ENCODE data around the gene COMMD8. TPM values are rescaled to one million over a fixed set of nuclear protein-coding genes. Genes with fewer than 3 reads are reported as not detected.

The COMMD8 gene
- total RNA-seq, 1 experiment from 2014 or later = 10.9 TPM

DNA sequence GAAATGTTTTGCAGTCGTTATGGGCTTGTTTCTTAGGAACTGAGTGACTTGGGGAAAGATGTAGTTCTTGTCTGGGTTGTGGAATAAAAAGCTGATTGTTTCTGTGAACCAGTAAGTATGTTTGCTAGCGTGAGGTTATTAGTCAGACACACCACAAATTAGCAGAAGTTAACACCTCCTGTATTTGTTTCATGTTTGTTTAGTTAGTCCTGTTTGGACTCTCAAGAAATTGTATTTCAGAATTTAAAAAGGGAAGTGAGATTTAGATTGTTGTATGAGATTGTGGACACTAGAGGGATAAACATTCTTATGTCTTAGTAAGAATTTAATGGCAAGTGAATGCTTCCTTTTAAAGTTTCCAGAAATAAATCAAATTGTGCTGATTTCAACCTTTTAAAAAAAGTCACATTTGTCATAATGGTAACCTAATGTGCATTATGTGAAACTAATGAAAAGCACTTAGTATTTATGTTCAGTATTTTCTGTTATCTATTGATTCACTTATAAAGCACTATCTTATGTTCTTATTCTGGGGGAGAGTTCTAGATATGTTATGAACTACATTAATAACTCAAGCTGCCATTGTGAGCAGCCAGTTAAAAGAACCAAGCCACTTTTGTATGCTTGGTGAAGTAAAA is 47.1 kb upstream of the COMMD8 start:
- no peak overlapping the region for H4K91ac ChIP-seq (ENCODE audit: insufficient read length, low read depth, low read length)
- H2BK15ac ChIP-seq (ENCODE audit: low read depth, low read length) = no peak overlapping the region
- no peaks in the 10 kb centered on the region; a peak in 1 of 7 replicates for H3K36me3 Mint-ChIP-seq (ENCODE audit: insufficient read depth in 1 of 3, low read depth in 3 of 3)
- no CpG with 5 or more reads among the region's 2 CpGs for WGBS (ENCODE audit: extremely low coverage, insufficient read length, low lambda C conversion rate)
- H3K9me3 Mint-ChIP-seq = no peaks in the 10 kb centered on the region
- no peaks in the 10 kb centered on the region for H3K9me3 ChIP-seq (ENCODE audit: control insufficient read depth, low read depth, low read length)
- H3K4me2 ChIP-seq (ENCODE audit: insufficient read depth, insufficient read length, low read length) = no peak overlapping the region
- H3K4me1 Mint-ChIP-seq = peaks cover 13 to 14% of the 10 kb centered on the region in 2 experiments
- no peak for DNase-seq
- no peak overlapping the region for H3K4ac ChIP-seq (ENCODE audit: low read depth, low read length)
- H2AK5ac ChIP-seq (ENCODE audit: insufficient read length, low read length) = no peak overlapping the region
- no peak overlapping the region for H2BK5ac ChIP-seq (ENCODE audit: insufficient read length, low read length)
- no peaks in the 10 kb centered on the region for H3K27me3 ChIP-seq (ENCODE audit: insufficient read depth, low read length)
- no peaks in the 10 kb centered on the region for H3K23me2 ChIP-seq (ENCODE audit: insufficient read length, low read depth, low read length, poor library complexity, severe bottlenecking)
- H3K4me1 ChIP-seq (ENCODE audit: insufficient read depth, low read length) = no peaks in the 10 kb centered on the region
- no peak overlapping the region for H2BK12ac ChIP-seq (ENCODE audit: insufficient read length, low read depth, low read length)
- H4K8ac ChIP-seq (replicated peaks; ENCODE audit: insufficient read length, low read depth, low read length) = no peak overlapping the region
- no peak overlapping the region for H3K23ac ChIP-seq (ENCODE audit: insufficient read length, low read depth, low read length)
- TF ChIP-seq CTCF (conservative IDR thresholded peaks at IDR 0.05) = peak; percentile 17; the same call in 1 of the 3 replicates
- no peaks in the 10 kb centered on the region for H3K79me1 ChIP-seq (ENCODE audit: insufficient read depth, low read depth, low read length, poor library complexity, severe bottlenecking)
- no peak overlapping the region for H3K27ac ChIP-seq (ENCODE audit: insufficient read length, low read depth, low read length)
- H3K4me3 Mint-ChIP-seq = no peak overlapping the region
- no peaks in the 10 kb centered on the region for H3K79me2 ChIP-seq (ENCODE audit: insufficient read depth, low read length)
- no peak overlapping the region for H2BK120ac ChIP-seq (ENCODE audit: low read depth, low read length, poor library complexity, severe bottlenecking)
- no peaks in the 10 kb centered on the region for H4K20me1 ChIP-seq (ENCODE audit: control insufficient read depth, insufficient read depth, insufficient read length)
- no peak overlapping the region for H2AFZ ChIP-seq (ENCODE audit: low read length)
- no peak overlapping the region for H3K18ac ChIP-seq (ENCODE audit: insufficient read length, low read depth, low read length)
- no peak overlapping the region for H3T11ph ChIP-seq (ENCODE audit: low read length)
- H3K9ac ChIP-seq (ENCODE audit: extremely low read depth, insufficient read length, low read length) = no peak overlapping the region
- no peak overlapping the region for H4K5ac ChIP-seq (ENCODE audit: insufficient read length, low read depth, low read length)
- no peaks in the 10 kb centered on the region for H3K27me3 Mint-ChIP-seq (ENCODE audit: low read depth)
- H3K14ac ChIP-seq (ENCODE audit: insufficient read depth, low read length) = no peak overlapping the region
- H2BK20ac ChIP-seq (ENCODE audit: low read depth, low read length, poor library complexity, severe bottlenecking) = no peak overlapping the region
- H3K27ac Mint-ChIP-seq = no peak overlapping the region
- no peak overlapping the region for H3K56ac ChIP-seq (ENCODE audit: insufficient read length, low read depth, low read length)

Measured in H9 (cell line).